Measurements from ENCODE around the gene TDRD10.

GRCh38 chr1:154558720-154559465, 56.9 kb downstream of the TDRD10 start:
- TF ChIP-seq CTCF (conservative IDR thresholded peaks at IDR 0.05; ENCODE audit: low read depth in 2 of 2): no peak
- no peak for TF ChIP-seq EZH2phosphoT487 (IDR thresholded peaks at IDR 0.05; ENCODE audit: unreplicated experiment)

Data from GM23338 (cell line).